PC-3 (cell line): ENCODE measurements around the gene KDM4B.

Source experiments
- EZH2 ChIP-seq: fragments of 300-600 bp; sonication (generic); IDR thresholded peaks from one replicate; pipeline ENCODE4 v1.6.1; 2017; ENCODE audit warnings: antibody characterized with exemption, mild to moderate bottlenecking, low read length; ENCODE audit not compliant: unreplicated experiment
- EZH2phosphoT487 ChIP-seq: fragments of 300-600 bp; sonication (generic); IDR thresholded peaks from 2 replicates; pipeline ENCODE4 v1.6.1; 2018; ENCODE audit warnings: mild to moderate bottlenecking, antibody characterized with exemption, low read length, borderline replicate concordance
- TF ChIP-seq, protein P1 (sequence below): fragments of 300-600 bp; sonication (generic); conservative IDR thresholded peaks from 2 replicates; pipeline ENCODE4 v1.5.1; 2017; ENCODE audit warnings: antibody characterized with exemption, low read depth, mild to moderate bottlenecking, low read length

DNA sequence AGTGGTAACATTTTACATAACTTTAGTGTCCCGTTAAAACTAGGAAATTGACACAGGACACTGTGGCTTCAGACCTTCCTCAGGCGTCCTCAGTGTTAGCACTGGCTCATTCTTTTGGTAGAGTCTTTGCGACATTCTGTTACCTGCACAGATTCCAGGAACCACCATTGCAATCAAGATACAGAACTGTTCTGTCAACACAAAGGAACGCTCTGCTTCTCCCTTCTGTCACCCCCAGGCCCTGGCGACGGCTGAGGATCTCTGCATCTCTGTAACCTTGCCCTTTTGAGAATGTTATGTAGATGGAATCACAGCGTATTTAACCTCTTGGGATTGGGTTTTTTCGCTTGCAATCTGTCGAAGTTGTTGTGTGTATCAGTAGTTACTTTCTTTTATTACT lies 22.6 kb downstream of the KDM4B start:
- TF ChIP-seq, protein P1, sequence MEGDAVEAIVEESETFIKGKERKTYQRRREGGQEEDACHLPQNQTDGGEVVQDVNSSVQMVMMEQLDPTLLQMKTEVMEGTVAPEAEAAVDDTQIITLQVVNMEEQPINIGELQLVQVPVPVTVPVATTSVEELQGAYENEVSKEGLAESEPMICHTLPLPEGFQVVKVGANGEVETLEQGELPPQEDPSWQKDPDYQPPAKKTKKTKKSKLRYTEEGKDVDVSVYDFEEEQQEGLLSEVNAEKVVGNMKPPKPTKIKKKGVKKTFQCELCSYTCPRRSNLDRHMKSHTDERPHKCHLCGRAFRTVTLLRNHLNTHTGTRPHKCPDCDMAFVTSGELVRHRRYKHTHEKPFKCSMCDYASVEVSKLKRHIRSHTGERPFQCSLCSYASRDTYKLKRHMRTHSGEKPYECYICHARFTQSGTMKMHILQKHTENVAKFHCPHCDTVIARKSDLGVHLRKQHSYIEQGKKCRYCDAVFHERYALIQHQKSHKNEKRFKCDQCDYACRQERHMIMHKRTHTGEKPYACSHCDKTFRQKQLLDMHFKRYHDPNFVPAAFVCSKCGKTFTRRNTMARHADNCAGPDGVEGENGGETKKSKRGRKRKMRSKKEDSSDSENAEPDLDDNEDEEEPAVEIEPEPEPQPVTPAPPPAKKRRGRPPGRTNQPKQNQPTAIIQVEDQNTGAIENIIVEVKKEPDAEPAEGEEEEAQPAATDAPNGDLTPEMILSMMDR, result no peak
- TF ChIP-seq EZH2 (no peak), EZH2phosphoT487 (no peak)
